Activated CD4-positive, CD25-positive, alpha-beta regulatory T cell treated with anti-CD3 and anti-CD28 coated beads, Interleukin-2, amount 50 U/mL, for 16 hours (primary cell): ENCODE data around the gene LIMS2.

ENCODE experiments used
- DNase-seq: peaks from one replicate; pipeline ENCODE4 v3.0.0-alpha.2; 2020; ENCODE audit warnings: low read depth, low spot score

LIMS2 gene

GRCh38 chr2:127634066-127634617 lies 41.2 kb downstream of the LIMS2 start:
- DNase-seq = no peak

GRCh38 chr2:127633556-127634065 lies 41.7 kb downstream of the LIMS2 start:
- DNase-seq = no peak

- no peak for DNase-seq
Measured at GRCh38 chr2:127632592-127633489, 42.5 kb downstream of the LIMS2 start.

GRCh38 chr2:127631997-127632581 lies 43.2 kb downstream of the LIMS2 start:
- no peak for DNase-seq

- DNase-seq = no peak
Measured at GRCh38 chr2:127631541-127631996, 43.8 kb downstream of the LIMS2 start.

GRCh38 chr2:127630864-127631540 lies 44.3 kb downstream of the LIMS2 start:
- DNase-seq = no peak

GRCh38 chr2:127630096-127630863 lies 45.0 kb downstream of the LIMS2 start:
- DNase-seq = no peak

GRCh38 chr2:127629637-127630036 lies 45.7 kb downstream of the LIMS2 start:
- no peak for DNase-seq

GRCh38 chr2:127628767-127629614 lies 46.3 kb downstream of the LIMS2 start:
- no peak for DNase-seq

GRCh38 chr2:127627740-127628571 lies 47.4 kb downstream of the LIMS2 start:
- DNase-seq = no peak

GRCh38 chr2:127626917-127627739 lies 48.2 kb downstream of the LIMS2 start:
- DNase-seq = no peak

- DNase-seq = no peak
Measured at GRCh38 chr2:127626175-127626574, 49.2 kb downstream of the LIMS2 start.

- no peak for DNase-seq
Measured at GRCh38 chr2:127625572-127625951, 49.8 kb downstream of the LIMS2 start.

GRCh38 chr2:127624756-127625571 lies 50.4 kb downstream of the LIMS2 start:
- no peak for DNase-seq

GRCh38 chr2:127624320-127624755 lies 51.0 kb downstream of the LIMS2 start:
- no peak for DNase-seq

GRCh38 chr2:127623388-127624319 lies 51.7 kb downstream of the LIMS2 start:
- DNase-seq = no peak
